Middle frontal gyrus (tissue), 1 donor: ENCODE results near the gene HAAO.
"Not testable (repeated sequence)": the region's sequence is repeated elsewhere in the genome, so short reads cannot be mapped to it uniquely, and the experiment has no call there.

ENCODE experiments used
- DNase-seq: peaks from one replicate; pipeline ENCODE4 v3.0.0-alpha.2; 2015; ENCODE audit warnings: low spot score; ENCODE audit errors: extremely low spot score

The HAAO gene

GRCh38 chr2:42792583-42793333 lies at the start of gene HAAO:
HAAO (minus strand) TSS chr2:42792583; CDS start chr2:42792536, 47 bp downstream.
- DNase-seq = no peak

GRCh38 chr2:42841344-42841743 lies 49.0 kb upstream of the HAAO start:
- no peak for DNase-seq

DNA sequence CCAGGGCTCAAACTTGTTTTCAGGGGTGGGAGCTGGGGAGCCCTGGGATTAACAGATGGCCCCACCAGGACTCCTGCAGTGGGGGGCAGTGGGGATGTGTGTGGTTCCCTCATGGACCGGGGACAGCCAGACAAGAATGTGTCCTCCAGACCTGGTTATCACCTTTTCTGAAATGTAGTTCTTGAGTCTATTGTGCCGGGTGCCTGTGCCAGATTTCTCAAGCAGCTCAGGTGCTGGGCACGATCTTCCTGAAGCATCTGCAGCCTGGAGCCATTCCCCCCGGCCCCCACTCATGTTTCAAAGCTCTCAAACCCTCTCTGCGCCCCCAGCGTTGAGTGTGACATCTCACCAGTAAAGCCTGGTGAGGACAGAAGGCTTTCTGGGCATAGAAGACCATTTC lies 48.4 kb upstream of the HAAO start:
- no peak for DNase-seq

DNA sequence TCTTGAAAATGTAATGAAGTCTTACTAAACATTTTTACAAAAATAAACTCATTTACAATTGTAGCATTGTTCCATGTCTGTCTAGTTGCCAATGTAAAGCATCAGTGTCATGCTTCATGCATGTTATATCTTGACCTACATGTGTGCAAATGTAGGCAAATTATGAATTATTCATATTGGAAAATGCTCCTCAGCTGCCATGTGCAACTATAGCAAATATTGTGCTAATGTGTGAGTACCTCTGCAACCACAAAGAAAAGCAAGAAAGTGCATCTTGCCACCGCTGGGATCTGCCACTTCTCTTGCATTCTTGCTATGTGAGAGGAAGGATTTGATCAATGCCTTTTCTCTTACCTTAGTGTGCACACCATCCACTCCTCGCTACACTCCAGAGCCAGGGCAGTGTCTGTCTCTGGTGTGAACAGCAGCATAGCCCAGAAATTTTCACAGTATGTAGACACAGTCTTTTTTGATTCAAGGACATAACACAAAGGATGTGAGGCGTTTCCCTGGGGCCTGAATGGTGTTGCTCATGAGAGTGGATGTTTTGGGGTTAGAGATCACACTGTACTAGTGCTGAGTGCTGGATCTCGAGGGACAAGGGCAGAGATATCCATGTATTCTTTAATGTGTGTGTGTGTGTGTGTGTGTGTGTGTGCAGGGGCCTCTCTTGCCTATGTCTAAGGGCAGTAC lies 47.6 kb upstream of the HAAO start:
- no peak for DNase-seq

DNA sequence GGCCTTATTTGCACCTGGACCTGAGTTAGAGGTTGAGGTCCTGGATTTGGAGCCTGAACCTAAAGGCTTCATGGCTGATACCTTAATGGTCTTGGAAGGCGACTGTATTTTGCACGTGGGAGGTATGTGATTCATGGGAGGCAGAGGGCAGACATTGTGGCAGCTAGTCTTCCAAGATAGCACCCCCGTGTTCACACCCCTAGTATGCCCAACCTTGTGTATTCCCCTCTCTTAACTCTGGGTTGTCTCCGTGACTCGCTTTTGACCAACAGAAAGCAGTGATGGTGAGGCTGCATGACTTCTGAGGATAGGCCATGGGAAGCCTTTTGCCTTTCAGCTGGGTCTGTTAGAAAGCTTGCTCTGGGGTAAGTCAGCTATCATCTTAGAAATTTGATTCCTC lies 45.8 kb upstream of the HAAO start:
- no peak for DNase-seq

- DNase-seq = no peak
Observed at GRCh38 chr2:42835577-42836371, 43.4 kb upstream of the HAAO start.

DNA sequence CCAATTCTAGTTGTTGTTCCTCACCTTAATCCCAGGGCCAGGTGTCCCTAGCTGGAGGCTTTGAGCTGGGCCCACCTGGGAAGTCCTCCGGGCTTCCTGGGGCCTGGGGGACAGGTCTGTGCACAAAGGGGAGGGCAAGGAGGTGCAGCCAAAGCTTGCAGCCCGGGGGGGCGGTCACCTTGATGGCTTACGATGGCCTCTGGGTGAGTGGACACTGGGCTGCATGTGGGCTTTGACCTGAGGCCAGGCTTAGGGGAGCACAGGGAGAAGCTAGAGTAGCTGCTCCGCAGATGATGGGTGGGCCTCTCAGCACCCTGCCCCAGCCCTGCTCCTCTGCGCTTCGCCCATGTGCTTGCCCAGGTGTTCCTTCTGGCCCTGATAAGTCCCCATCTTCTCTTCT lies 41.8 kb upstream of the HAAO start:
- DNase-seq = no peak

- no peak for DNase-seq
Observed at GRCh38 chr2:42832289-42832634, 39.9 kb upstream of the HAAO start.

GRCh38 chr2:42831575-42832288 lies 39.3 kb upstream of the HAAO start:
- DNase-seq = not testable (repeated sequence)

DNA sequence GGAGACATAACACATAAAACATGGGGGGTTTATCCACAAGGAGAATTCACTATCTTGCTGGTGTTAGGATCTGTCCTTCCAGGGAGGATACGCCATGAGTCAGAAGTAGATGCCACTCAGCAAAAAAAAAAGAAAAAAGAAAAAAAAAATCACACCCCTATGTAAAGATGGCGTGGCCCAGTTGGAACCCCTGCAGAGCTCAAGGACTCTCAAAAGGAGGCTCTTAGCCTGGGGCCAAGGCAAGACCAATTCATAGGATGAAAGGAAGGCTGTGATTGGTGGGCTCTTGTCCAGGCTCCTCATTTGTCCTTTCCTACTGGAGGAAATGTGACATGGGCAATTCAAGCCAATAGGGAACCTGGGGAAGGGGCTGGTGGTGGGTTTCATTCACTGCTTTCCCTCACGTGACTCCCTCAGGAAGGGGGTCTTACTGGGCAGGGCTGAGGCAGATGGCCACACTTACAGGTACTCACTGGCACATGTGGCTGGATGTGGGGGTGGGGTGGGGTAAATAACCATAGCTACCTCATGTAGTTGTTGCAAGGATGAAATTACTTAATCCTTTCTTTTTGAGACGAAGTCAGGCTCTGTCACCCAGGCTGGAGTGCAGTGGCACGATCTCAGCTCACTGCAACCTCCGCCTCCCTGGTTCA lies 38.7 kb upstream of the HAAO start:
- DNase-seq = no peak

GRCh38 chr2:42829671-42830440 lies 37.5 kb upstream of the HAAO start:
- no peak for DNase-seq

GRCh38 chr2:42828487-42829425 lies 36.4 kb upstream of the HAAO start:
- DNase-seq = peak; percentile 68

GRCh38 chr2:42827647-42828486 lies 35.5 kb upstream of the HAAO start:
- peak; percentile 90 for DNase-seq

DNA sequence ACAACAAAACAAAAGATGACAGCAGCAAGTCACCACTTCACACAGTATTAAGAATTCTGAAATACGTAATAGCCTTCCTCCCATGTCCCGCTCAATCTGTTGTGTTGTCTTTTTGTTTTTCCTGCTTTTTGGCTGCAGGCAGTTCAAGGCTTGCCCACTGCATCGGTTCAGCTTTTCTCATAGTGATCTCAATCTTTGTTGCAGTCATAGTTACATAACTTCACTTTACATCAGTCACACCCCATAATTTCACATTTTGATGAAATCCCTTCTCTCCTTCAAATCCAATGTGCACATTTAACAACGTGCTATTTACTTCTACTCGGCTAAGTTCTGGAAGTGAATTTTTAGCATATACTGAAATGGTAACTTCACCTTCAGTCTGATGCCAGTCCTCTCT lies 33.8 kb upstream of the HAAO start:
- DNase-seq = no peak

DNA sequence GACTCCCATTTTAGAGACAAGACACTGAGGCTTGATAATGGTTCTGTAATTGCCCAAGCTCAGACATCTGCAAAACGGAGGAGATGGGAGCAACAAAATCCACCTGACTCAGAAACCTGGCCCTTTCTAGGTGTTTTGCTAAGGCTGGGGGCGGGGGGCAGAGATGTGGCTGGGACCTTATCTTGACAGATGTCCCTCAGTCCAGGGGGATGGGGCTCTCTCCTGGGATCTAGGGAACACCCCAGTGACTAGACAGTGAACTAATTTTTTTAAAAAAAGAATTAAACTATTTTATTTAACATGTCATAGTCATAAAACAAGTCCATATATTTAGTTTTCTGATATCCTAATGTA lies 32.0 kb upstream of the HAAO start:
- DNase-seq = no peak

DNA sequence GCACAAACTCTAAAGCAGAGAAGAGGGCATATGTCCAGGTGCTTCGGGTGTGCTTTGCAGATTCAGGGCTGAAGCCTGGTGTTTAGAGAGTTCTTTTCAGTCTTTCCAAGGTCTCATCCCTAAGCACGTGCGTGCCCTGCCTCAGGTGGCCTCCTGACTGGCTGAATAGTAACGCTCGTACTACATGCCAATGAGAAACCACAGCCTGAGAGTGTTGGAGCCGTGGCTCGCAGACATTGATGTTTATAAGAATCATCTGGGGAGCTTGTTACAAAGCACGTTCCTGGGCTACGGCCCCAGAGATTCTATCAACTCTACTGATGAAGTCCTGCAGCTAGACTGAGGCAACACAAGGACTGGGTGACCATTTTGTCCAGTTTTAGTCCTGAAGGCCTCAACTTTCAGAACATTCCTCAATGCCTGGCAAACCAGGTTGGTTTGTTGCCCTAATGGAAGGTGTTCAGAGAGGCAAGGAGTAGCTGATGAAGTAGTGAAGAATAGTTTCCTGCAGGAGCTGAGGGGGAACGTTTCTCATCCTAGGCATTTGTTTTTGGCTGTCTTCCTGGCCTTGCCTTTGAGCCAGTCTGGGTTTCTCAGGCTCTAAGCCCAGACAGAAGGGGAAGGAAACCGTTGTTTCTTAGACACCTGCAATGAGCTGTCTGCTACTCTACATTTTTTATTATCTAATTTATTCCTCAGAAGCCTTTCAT lies 31.5 kb upstream of the HAAO start:
- DNase-seq = no peak

GRCh38 chr2:42819160-42819559 lies 26.8 kb upstream of the HAAO start:
- no peak for DNase-seq

GRCh38 chr2:42815726-42816125 lies 23.3 kb upstream of the HAAO start:
- no peak for DNase-seq
